GM12874 (cell line): ENCODE measurements around the gene CAB39L.

Experiments used
- TF ChIP-seq, protein P1 (sequence below): IDR thresholded peaks from 2 replicates; pipeline ENCODE4 v1.5.1; 2011; ENCODE audit warnings: low read depth, mild to moderate bottlenecking, control low read depth, low read length, moderate library complexity; ENCODE audit not compliant: insufficient read depth

The CAB39L gene

GRCh38 chr13:49319951-49320350 is 123.9 kb downstream of the CAB39L start:
- TF ChIP-seq, protein P1, sequence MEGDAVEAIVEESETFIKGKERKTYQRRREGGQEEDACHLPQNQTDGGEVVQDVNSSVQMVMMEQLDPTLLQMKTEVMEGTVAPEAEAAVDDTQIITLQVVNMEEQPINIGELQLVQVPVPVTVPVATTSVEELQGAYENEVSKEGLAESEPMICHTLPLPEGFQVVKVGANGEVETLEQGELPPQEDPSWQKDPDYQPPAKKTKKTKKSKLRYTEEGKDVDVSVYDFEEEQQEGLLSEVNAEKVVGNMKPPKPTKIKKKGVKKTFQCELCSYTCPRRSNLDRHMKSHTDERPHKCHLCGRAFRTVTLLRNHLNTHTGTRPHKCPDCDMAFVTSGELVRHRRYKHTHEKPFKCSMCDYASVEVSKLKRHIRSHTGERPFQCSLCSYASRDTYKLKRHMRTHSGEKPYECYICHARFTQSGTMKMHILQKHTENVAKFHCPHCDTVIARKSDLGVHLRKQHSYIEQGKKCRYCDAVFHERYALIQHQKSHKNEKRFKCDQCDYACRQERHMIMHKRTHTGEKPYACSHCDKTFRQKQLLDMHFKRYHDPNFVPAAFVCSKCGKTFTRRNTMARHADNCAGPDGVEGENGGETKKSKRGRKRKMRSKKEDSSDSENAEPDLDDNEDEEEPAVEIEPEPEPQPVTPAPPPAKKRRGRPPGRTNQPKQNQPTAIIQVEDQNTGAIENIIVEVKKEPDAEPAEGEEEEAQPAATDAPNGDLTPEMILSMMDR = no peak

DNA sequence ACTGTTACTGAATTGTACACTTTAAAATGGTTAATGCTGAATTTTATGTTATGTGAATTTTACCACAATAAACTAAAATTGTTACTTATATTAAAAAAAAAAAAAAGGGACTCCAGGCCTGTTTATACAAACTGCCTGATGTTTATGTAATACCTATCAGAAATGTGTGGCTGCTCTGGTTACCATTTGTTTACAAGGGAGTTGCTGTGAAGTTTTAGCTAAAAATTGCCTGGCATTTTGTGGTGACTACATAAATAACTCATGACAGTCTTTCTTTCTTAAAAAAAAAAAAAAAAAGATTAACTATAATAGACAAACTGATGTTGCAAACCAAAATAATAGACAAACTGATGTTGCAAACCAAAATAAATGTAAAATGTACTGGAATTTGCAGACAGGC is 124.3 kb downstream of the CAB39L start:
- TF ChIP-seq, protein P1 = no peak

- TF ChIP-seq, protein P1 = no peak
These were observed 127.9 kb downstream of the CAB39L start for GRCh38 chr13:49315756-49316482.

DNA sequence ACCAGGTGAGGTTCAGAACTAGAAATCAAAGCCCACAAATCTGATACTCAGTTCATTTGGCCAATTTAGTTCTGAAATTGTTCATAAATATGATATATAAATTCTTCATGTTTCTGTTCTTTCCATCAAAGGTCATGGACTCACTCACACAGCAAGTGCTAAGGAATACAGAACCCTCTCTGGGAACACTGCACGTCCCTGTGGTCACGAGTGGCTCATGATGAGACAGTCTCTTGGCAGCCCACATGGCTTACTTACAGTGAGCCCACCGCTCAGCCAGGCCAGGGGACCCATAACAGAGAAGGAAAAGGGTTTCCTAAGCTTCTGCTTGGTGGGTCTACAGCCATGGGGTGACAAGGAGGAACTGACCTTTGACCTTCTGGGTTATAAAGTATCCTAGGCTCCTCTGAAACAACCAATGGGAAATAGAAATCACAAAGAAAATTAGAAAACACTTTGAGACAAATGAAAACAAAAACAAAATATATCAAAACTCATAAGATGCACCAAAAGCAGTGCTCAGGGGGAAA is 128.8 kb downstream of the CAB39L start:
- TF ChIP-seq, protein P1 = no peak

GRCh38 chr13:49314344-49314882 is 129.5 kb downstream of the CAB39L start:
- TF ChIP-seq, protein P1 = no peak

DNA sequence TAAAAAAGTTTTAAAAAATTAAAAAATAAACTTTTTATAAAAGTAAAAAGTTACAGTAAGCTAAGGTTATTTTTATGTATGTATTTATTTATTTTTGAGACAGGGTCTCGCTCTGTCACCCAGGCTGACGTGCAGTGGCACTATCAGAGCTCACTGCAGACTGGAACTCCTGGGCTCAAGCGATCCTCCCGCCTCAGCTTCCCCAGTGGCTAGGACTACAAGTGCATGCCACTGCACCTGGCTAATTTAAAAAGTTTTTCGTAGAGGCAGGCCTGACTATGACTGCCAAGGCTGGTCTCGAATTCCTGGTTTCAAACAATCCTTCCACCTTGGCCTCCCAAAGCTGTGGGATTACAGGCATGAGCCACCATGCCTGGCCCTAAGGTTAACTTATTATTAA is 132.0 kb downstream of the CAB39L start:
- TF ChIP-seq, protein P1 = no peak

DNA sequence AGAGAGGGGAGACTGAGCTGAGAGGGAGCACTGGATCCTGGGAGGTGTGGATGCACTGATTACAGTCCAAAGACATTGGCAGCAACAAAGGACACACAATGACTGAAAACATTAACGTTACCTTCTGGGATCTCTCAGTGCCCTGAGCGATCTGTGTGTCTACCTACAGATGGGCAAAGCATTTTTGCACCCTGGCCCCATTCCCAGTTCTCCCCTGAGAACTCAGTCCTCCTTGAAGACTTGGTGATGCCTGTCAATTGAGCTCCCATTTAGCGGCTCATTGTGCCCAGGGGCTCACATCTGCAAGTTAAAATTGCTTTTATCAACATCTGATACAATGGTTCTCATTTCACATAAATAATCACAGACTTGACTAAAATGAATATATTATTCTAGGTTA is 133.6 kb downstream of the CAB39L start:
- TF ChIP-seq, protein P1 = no peak
